ENCODE results near the gene RAD18.

- no peak for TF ChIP-seq POLR2A (IDR thresholded peaks at IDR 0.05)
- no peak for TF ChIP-seq CTCF (IDR thresholded peaks at IDR 0.05)
Observed at GRCh38 chr3:8978551-8978950, 15.3 kb upstream of the RAD18 start.
